ENCODE data around the gene SNCB.

DNA sequence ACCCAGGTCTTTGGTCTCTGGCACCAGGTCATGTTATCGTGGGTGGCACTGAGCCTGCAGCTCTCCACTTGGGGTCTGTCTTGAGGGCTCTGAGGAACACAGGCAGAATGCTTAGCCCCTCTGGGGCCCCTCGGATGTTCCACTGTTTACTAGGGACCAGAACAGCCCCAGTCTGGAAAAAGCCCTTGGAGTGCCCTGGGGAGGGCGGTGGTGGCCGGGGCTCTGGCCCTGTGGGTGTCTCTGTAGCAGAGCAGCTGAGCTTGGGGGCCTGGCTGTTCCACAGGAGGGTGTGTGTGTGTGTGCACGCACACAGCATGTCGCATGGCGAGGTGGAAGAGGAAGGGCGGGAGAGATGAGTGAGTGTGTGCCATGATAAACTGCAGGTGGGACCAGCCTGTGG lies 35.8 kb downstream of the SNCB start:
- no peak for TF ChIP-seq FOXP2 (optimal IDR thresholded peaks at IDR 0.05; ENCODE audit: borderline replicate concordance, extremely low read depth, extremely low read length, insufficient read depth)
- no peak for TF ChIP-seq POLR2AphosphoS5 (IDR thresholded peaks at IDR 0.05; ENCODE audit: low read depth, low read length)

Data from PFSK-1 (cell line).